GM06990 (cell line): ENCODE data around the gene NECTIN2.

Source experiments
- DNase-seq: peaks from one replicate; pipeline ENCODE4 v3.0.0-alpha.2; 2011; ENCODE audit not compliant: insufficient read length; ENCODE audit errors: extremely low read depth
- H3K27me3 ChIP-seq: replicated peaks from 2 replicates; pipeline ENCODE4 v1.6.0; 2011; ENCODE audit warnings: low read length; ENCODE audit not compliant: control insufficient read depth, insufficient read depth
- H3K36me3 ChIP-seq: 2 replicates; pipeline ENCODE4 v1.5.1; 2011; ENCODE audit warnings: low read length; ENCODE audit not compliant: control insufficient read depth, insufficient read depth
- H3K4me3 ChIP-seq: replicated peaks from 2 replicates; pipeline ENCODE4 v1.5.1; 2011; ENCODE audit warnings: low read depth, mild to moderate bottlenecking, control low read depth, low read length
- TF ChIP-seq, protein P1 (sequence below): IDR thresholded peaks from 2 replicates; pipeline ENCODE4 v1.5.1; 2011; ENCODE audit warnings: low read length, control low read depth, mild to moderate bottlenecking, inconsistent platforms; ENCODE audit not compliant: insufficient read depth, poor library complexity, severe bottlenecking

NECTIN2 gene

DNA sequence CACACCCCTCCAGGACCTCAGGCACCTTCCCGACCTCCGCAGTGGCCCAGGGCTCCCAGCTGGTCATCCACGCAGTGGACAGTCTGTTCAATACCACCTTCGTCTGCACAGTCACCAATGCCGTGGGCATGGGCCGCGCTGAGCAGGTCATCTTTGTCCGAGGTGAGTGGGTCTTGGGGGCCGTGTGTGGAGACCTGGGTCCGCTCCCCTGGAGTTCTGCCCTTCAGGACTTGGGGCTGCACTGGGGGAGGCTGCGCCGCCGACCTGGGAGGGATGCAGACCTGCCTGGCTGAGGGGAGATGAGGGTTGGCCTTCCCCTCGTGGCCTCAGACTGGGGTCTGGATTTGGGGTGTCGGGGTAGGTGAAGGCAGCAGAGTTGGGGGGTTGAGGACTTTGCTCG is 28.2 kb downstream of the NECTIN2 start:
- TF ChIP-seq, protein P1, sequence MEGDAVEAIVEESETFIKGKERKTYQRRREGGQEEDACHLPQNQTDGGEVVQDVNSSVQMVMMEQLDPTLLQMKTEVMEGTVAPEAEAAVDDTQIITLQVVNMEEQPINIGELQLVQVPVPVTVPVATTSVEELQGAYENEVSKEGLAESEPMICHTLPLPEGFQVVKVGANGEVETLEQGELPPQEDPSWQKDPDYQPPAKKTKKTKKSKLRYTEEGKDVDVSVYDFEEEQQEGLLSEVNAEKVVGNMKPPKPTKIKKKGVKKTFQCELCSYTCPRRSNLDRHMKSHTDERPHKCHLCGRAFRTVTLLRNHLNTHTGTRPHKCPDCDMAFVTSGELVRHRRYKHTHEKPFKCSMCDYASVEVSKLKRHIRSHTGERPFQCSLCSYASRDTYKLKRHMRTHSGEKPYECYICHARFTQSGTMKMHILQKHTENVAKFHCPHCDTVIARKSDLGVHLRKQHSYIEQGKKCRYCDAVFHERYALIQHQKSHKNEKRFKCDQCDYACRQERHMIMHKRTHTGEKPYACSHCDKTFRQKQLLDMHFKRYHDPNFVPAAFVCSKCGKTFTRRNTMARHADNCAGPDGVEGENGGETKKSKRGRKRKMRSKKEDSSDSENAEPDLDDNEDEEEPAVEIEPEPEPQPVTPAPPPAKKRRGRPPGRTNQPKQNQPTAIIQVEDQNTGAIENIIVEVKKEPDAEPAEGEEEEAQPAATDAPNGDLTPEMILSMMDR, result no peak
- no peak for DNase-seq
- Histone ChIP-seq H3K4me3 (no peak overlapping the region), H3K36me3 (no peaks in the 10 kb centered on the region), H3K27me3 (no peaks in the 10 kb centered on the region; the same call in none of the 2 replicates)

DNA sequence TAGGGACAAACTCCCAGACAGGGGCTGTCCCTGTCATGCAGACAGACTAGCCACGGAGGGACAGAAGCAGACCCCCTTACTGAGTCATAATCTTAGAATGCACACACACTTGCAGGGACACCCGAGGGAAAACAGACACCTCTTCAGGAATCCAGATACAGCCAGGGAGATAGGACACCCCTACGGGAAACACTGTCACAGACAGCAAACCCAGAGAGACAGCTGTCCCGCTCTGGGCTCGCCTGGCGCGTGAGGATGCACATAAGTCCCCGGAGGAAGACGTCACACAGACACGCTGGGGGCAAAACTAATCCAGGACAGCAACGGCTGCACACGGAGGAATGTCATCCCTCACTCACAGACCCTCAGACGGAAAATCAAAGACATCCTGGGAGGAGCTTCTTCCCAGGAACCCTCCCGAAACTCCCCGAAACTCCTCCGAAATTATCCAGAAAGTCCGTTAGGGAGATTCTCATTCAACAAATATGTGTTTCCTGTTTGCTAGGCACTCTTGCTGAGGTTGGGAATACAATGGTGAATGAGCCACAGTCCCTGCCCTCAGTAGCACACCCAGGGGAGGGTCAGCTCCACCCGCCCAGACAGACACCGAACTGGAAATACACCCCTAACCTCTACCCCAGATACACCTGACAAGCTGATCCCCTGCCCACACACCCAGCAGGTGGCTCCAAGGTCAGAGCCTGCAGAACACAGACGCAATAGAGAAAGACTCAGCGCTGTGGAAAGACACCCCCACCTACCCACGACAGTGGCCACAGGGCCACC is 29.8 kb downstream of the NECTIN2 start:
- no peaks in the 10 kb centered on the region for H3K36me3 ChIP-seq

DNA sequence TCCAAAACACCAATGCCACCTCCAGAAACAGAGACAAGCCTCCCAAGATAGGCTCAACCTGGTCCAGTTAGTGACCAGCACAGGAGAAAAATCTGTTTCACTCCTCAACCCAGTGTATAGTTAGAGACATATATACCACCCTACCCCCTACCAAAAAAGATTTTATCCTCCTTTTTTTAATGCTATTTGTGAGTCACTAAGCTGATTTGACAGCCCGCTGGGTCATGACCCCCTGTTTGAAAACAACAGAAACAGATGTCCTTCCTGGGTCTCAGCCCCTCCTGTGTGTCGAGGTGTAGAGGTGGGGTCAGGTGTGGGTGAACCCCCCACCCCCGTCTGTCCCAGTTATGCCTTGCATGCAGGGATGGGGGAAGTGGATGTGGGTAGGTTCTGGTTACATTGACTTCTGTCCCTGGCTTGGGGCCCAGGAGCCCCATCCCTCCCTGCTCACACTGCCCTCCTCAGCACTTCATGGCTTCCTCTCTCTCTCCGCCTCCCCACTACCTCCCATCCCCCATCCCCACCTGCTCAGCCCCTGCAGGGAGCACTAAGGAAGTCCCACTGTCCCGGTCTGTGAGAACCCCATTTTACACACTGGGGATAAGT is 30.9 kb downstream of the NECTIN2 start:
- TF ChIP-seq, protein P1, result no peak
- Histone ChIP-seq H3K27me3 (no peaks in the 10 kb centered on the region; the same call in none of the 2 replicates), H3K4me3 (no peak overlapping the region), H3K36me3 (no peaks in the 10 kb centered on the region)
- DNase-seq, result no peak

More for the DNA sequence above, 29.8 kb downstream of the NECTIN2 start:
- no peak for DNase-seq
- Histone ChIP-seq H3K4me3 (no peak overlapping the region), H3K27me3 (no peaks in the 10 kb centered on the region; the same call in none of the 2 replicates)
- TF ChIP-seq, protein P1, result no peak

DNA sequence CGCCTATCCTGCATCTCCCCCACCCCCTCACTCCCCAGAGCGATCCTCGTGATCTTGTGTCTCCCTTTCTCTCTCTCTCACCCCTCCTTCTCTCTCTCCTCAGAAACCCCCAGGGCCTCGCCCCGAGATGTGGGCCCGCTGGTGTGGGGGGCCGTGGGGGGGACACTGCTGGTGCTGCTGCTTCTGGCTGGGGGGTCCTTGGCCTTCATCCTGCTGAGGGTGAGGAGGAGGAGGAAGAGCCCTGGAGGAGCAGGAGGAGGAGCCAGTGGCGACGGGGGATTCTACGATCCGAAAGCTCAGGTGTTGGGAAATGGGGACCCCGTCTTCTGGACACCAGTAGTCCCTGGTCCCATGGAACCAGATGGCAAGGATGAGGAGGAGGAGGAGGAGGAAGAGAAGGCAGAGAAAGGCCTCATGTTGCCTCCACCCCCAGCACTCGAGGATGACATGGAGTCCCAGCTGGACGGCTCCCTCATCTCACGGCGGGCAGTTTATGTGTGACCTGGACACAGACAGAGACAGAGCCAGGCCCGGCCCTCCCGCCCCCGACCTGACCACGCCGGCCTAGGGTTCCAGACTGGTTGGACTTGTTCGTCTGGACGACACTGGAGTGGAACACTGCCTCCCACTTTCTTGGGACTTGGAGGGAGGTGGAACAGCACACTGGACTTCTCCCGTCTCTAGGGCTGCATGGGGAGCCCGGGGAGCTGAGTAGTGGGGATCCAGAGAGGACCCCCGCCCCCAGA is 32.2 kb downstream of the NECTIN2 start:
- TF ChIP-seq, protein P1, result no peak
- Histone ChIP-seq H3K4me3 (no peak overlapping the region), H3K36me3 (no peaks in the 10 kb centered on the region), H3K27me3 (no peaks in the 10 kb centered on the region; the same call in none of the 2 replicates)
- no peak for DNase-seq

DNA sequence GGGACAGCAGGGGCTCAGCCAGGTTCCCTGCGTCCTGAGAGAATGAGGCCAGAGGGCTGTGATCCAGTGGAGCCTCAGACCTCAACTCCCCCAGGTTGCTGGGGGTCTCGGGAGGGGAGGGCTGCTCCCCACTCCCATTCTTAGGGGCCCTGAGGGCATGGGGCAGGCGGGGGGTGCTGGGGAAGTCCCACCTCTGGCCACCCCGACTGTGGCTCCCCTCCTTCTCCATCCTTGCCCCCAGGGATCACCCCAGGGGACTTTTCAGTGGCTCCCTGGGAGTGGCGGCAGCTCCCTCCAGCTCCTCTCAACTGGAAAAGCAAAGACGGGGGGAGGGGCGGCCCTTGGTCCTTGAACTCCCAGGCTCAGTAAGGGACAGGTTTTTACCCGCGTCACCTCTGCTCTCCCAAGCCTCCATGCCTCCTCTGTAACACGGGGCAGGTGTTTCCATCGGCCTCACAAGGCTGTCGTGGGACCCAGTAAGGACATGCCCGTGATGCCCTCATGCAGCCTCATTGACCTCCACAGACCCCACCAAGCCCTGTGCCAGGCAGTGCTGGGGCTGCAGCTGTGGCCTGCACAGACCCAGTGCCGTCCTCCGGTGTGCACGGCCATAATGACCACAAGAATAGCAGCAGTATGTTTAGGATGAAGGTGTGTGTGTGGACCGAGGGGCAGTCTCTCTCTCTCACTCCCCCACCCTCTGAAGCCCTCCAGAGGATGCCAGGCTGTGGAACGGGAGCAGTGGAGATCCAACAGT is 33.4 kb downstream of the NECTIN2 start:
- H3K36me3 ChIP-seq, result no peaks in the 10 kb centered on the region
- no peak overlapping the region for H3K4me3 ChIP-seq
- DNase-seq, result no peak
- TF ChIP-seq, protein P1, result no peak
- H3K27me3 ChIP-seq, result no peaks in the 10 kb centered on the region; the same call in 1 of the 2 replicates
